HepG2 (cell line): ENCODE data around the gene CSNK2A1. TPM values are rescaled to one million over a fixed set of nuclear protein-coding genes. Genes with fewer than 3 reads are reported as not detected.

Source experiments
- ARID4A ChIP-seq: sonication (generic); formaldehyde crosslinking; IDR thresholded peaks from 2 replicates; pipeline ENCODE4 v1.5.0; 2020; ENCODE audit warnings: mild to moderate bottlenecking, missing genetic modification reagents, borderline replicate concordance
- GATA4 ChIP-seq: sonication (generic); IDR thresholded peaks from 2 replicates; pipeline ENCODE4 v1.6.1; 2016; ENCODE audit warnings: antibody characterized with exemption, low read depth, borderline replicate concordance
- MAFG ChIP-seq: sonication (generic); formaldehyde crosslinking; IDR thresholded peaks from 2 replicates; pipeline ENCODE4 v1.5.1; 2020; ENCODE audit warnings: mild to moderate bottlenecking, missing genetic modification reagents
- MATR3 ChIP-seq: sonication (generic); formaldehyde crosslinking; IDR thresholded peaks from 2 replicates; pipeline ENCODE4 v1.4.0; 2020; ENCODE audit warnings: missing genetic modification reagents
- RERE ChIP-seq: IDR thresholded peaks from 2 replicates; pipeline ENCODE4 v1.6.1; 2016; ENCODE audit warnings: low read depth, missing genetic modification reagents, missing compliant biosample characterization
- TARDBP ChIP-seq: sonication (generic); formaldehyde crosslinking; IDR thresholded peaks from 2 replicates; pipeline ENCODE4 v1.8.0; 2022; ENCODE audit warnings: mild to moderate bottlenecking, missing genetic modification reagents
- ZBTB14 ChIP-seq: sonication (generic); formaldehyde crosslinking; IDR thresholded peaks from 2 replicates; pipeline ENCODE4 v1.4.0; 2020; ENCODE audit warnings: missing genetic modification reagents
- ZBTB8A ChIP-seq: sonication (generic); formaldehyde crosslinking; IDR thresholded peaks from 2 replicates; pipeline ENCODE4 v1.4.0; 2020; ENCODE audit warnings: mild to moderate bottlenecking, low read depth, missing genetic modification reagents, borderline replicate concordance
- ZFP41 ChIP-seq: sonication (generic); formaldehyde crosslinking; IDR thresholded peaks from 2 replicates; pipeline ENCODE4 v1.4.0; 2020; ENCODE audit warnings: mild to moderate bottlenecking, missing genetic modification reagents, borderline replicate concordance
- ZFP91 ChIP-seq: sonication (generic); formaldehyde crosslinking; IDR thresholded peaks from 2 replicates; pipeline ENCODE4 v1.9.0; 2022; ENCODE audit warnings: missing genetic modification reagents, mild to moderate bottlenecking, borderline replicate concordance
- ZNF615 ChIP-seq: sonication (generic); formaldehyde crosslinking; IDR thresholded peaks from 2 replicates; pipeline ENCODE4 v1.5.0; 2020; ENCODE audit warnings: mild to moderate bottlenecking, missing genetic modification reagents, borderline replicate concordance
- ZNF800 ChIP-seq: sonication (generic); formaldehyde crosslinking; IDR thresholded peaks from 2 replicates; pipeline ENCODE4 v1.4.0; 2020; ENCODE audit warnings: missing genetic modification reagents
- ZNF878 ChIP-seq: sonication (generic); formaldehyde crosslinking; IDR thresholded peaks from 2 replicates; pipeline ENCODE4 v1.8.1; 2023; ENCODE audit warnings: mild to moderate bottlenecking, missing genetic modification reagents, moderate library complexity
- polyA plus RNA-seq, 8 experiments: library from polyadenylated mRNA; depleted of rRNA in 3 of 8; stranded (reverse) in 7 of 8; unstranded in 1 of 8; fragments of >200 nt; fragmentation: Illumina TruSeq in 4 of 8; extraction: Trizol in 4 of 8; gene quantifications; 2 replicates each; pipeline versions ENCODE4 v1.2.1 to v1.2.3, GENCODE V29; 2011 to 2016; ENCODE audit warnings: low read depth in 4 of 8, missing spikeins in 1 of 8, mixed read lengths in 1 of 8; ENCODE audit not compliant: insufficient read depth in 1 of 8
- total RNA-seq, 5 experiments: library from RNA; depleted of rRNA; stranded (reverse); fragments of >200 nt; fragmentation: Illumina TruSeq; extraction: Trizol; gene quantifications; 2 replicates each; pipeline ENCODE4 v1.2.3, GENCODE V29; 2016; ENCODE audit warnings: low read depth in 1 of 5

CSNK2A1 gene
- total and polyA plus RNA-seq, 2 of the 13 experiments (the other 11 are each of a cell fraction or from before 2014, with no cell fraction given), result 153 to 231 TPM

GRCh38 chr20:561437-562231, 18.0 kb upstream of the CSNK2A1 start (continued):
- no peak for TF ChIP-seq RERE (CRISPR knock-in tag)
- TF ChIP-seq ZFP91 (CRISPR knock-in tag), result peak; percentile 38; the same call in 1 of the 2 replicates
- no peak for TF ChIP-seq GATA4
- no peak for TF ChIP-seq ZNF800 (CRISPR knock-in tag)
- TF ChIP-seq ZBTB14, result no peak
- TF ChIP-seq MATR3 (CRISPR knock-in tag), result no peak
- peak; percentile 25; the same call in 1 of the 2 replicates for TF ChIP-seq ZNF615
- peak; percentile 52; the same call in 1 of the 2 replicates for TF ChIP-seq ARID4A (CRISPR knock-in tag)
- TF ChIP-seq TARDBP, result peak; percentile 73; the same call in 1 of the 2 replicates
- no peak for TF ChIP-seq MAFG (CRISPR knock-in tag)
- TF ChIP-seq ZFP41, result no peak
- no peak for TF ChIP-seq ZBTB8A (CRISPR knock-in tag)
- no peak for TF ChIP-seq ZNF878 (CRISPR knock-in tag)
